GM19043 (cell line): ENCODE results near the gene DIS3L2.

Experiments
- ATAC-seq: cut with Tn5 transposase; IDR thresholded peaks from one replicate; pipeline ENCODE4 v1.9.1; 2021; ENCODE audit warnings: low read depth; ENCODE audit not compliant: unreplicated experiment

Gene DIS3L2

GRCh38 chr2:232338759-232339106 lies 377.2 kb downstream of the DIS3L2 start:
- no peak for ATAC-seq

GRCh38 chr2:232339121-232340081 lies 377.9 kb downstream of the DIS3L2 start:
- no peak for ATAC-seq

GRCh38 chr2:232340171-232340935 lies 378.8 kb downstream of the DIS3L2 start:
- no peak for ATAC-seq

GRCh38 chr2:232341061-232341738 lies 379.7 kb downstream of the DIS3L2 start:
- no peak for ATAC-seq

GRCh38 chr2:232341739-232342126 lies 380.2 kb downstream of the DIS3L2 start:
- no peak for ATAC-seq

- ATAC-seq: no peak
These were observed 381.4 kb downstream of the DIS3L2 start for GRCh38 chr2:232342635-232343565.

GRCh38 chr2:232343821-232344220 lies 382.3 kb downstream of the DIS3L2 start:
- no peak for ATAC-seq

- ATAC-seq: no peak
These were observed 383.7 kb downstream of the DIS3L2 start for GRCh38 chr2:232345251-232345650.

GRCh38 chr2:232347369-232347768 lies 385.9 kb downstream of the DIS3L2 start:
- no peak for ATAC-seq

- no peak for ATAC-seq
These were observed 387.4 kb downstream of the DIS3L2 start for GRCh38 chr2:232348936-232349335.

GRCh38 chr2:232349546-232349945 lies 388.0 kb downstream of the DIS3L2 start:
- no peak for ATAC-seq

GRCh38 chr2:232349946-232350635 lies 388.6 kb downstream of the DIS3L2 start:
- ATAC-seq: no peak

- no peak for ATAC-seq
These were observed 389.5 kb downstream of the DIS3L2 start for GRCh38 chr2:232350804-232351685.

- ATAC-seq: no peak
These were observed 390.4 kb downstream of the DIS3L2 start for GRCh38 chr2:232351686-232352510.

- no peak for ATAC-seq
These were observed 391.1 kb downstream of the DIS3L2 start for GRCh38 chr2:232352511-232353091.

GRCh38 chr2:232353096-232353495 lies 391.6 kb downstream of the DIS3L2 start:
- ATAC-seq: no peak

GRCh38 chr2:232353660-232354059 lies 392.1 kb downstream of the DIS3L2 start:
- ATAC-seq: no peak
